NB4 (cell line): ENCODE measurements around the gene PCSK4.

Experiments used
- CTCF ChIP-seq: IDR thresholded peaks from one replicate; pipeline ENCODE4 v1.5.1; 2012; ENCODE audit warnings: low read depth, low read length
- POLR2A ChIP-seq: IDR thresholded peaks from 2 replicates; pipeline ENCODE4 v1.6.1; 2011; ENCODE audit warnings: mild to moderate bottlenecking; ENCODE audit not compliant: insufficient read length; ENCODE audit errors: extremely low read depth

- TF ChIP-seq CTCF (no peak), POLR2A (no peak)
Measured at GRCh38 chr19:1532003-1532402, 41.9 kb upstream of the PCSK4 start.
